HepG2 (cell line): ENCODE results near the gene GLUD1. TPM values are rescaled to one million over a fixed set of nuclear protein-coding genes. Genes with fewer than 3 reads are reported as not detected.
A peak's percentile ranks its signal among the peaks of the same experiment; 100 is the strongest.

Experiments used
- ETV6 ChIP-seq: sonication (generic); formaldehyde crosslinking; conservative IDR thresholded peaks from 2 replicates; pipeline ENCODE4 v1.4.0; 2020; ENCODE audit warnings: missing genetic modification reagents
- FOSL2 ChIP-seq: sonication (generic); formaldehyde crosslinking; IDR thresholded peaks from 2 replicates; pipeline ENCODE4 v1.4.0; 2020; ENCODE audit warnings: missing genetic modification reagents
- FOXJ3 ChIP-seq: sonication (generic); formaldehyde crosslinking; IDR thresholded peaks from 2 replicates; pipeline ENCODE4 v1.4.0; 2020; ENCODE audit warnings: missing genetic modification reagents, mild to moderate bottlenecking, borderline replicate concordance
- GZF1 ChIP-seq: sonication (generic); formaldehyde crosslinking; IDR thresholded peaks from 2 replicates; pipeline ENCODE4 v1.5.1; 2020; ENCODE audit warnings: mild to moderate bottlenecking, missing genetic modification reagents
- HOXA9 ChIP-seq: sonication (generic); formaldehyde crosslinking; IDR thresholded peaks from 2 replicates; pipeline ENCODE4 v1.8.1; 2022; ENCODE audit warnings: missing genetic modification reagents, mild to moderate bottlenecking, moderate library complexity, borderline replicate concordance
- IRX3 ChIP-seq: sonication (generic); formaldehyde crosslinking; IDR thresholded peaks from 2 replicates; pipeline ENCODE4 v1.8.1; 2023; ENCODE audit warnings: mild to moderate bottlenecking, low read depth, missing genetic modification reagents, borderline replicate concordance
- KLF13 ChIP-seq: sonication (generic); formaldehyde crosslinking; IDR thresholded peaks from 2 replicates; pipeline ENCODE4 v1.4.0; 2020; ENCODE audit warnings: mild to moderate bottlenecking, missing genetic modification reagents
- RBFOX2 ChIP-seq: fragments of 200-400 bp; formaldehyde crosslinking; IDR thresholded peaks from 2 replicates; pipeline ENCODE4 v1.6.1; 2017; ENCODE audit warnings: low read depth, mild to moderate bottlenecking, low read length
- ZBTB26 ChIP-seq: IDR thresholded peaks from 2 replicates; pipeline ENCODE4 v1.6.1; 2016; ENCODE audit warnings: missing compliant biosample characterization, missing genetic modification reagents, borderline replicate concordance
- ZBTB42 ChIP-seq: sonication (generic); formaldehyde crosslinking; IDR thresholded peaks from 2 replicates; pipeline ENCODE4 v1.5.0; 2020; ENCODE audit warnings: mild to moderate bottlenecking, missing genetic modification reagents
- ZNF407 ChIP-seq: sonication (generic); formaldehyde crosslinking; IDR thresholded peaks from one replicate; pipeline ENCODE4 v1.5.1; 2020; ENCODE audit warnings: mild to moderate bottlenecking, missing genetic modification reagents; ENCODE audit errors: not compliant biosample characterization
- ZNF580 ChIP-seq: IDR thresholded peaks from 2 replicates; pipeline ENCODE4 v1.6.1; 2016; ENCODE audit warnings: low read depth, borderline replicate concordance
- ZNF609 ChIP-seq: sonication (generic); formaldehyde crosslinking; IDR thresholded peaks from 2 replicates; pipeline ENCODE4 v1.4.0; 2020; ENCODE audit warnings: mild to moderate bottlenecking, missing genetic modification reagents, borderline replicate concordance
- polyA plus RNA-seq, 8 experiments: library from polyadenylated mRNA; depleted of rRNA in 3 of 8; stranded (reverse) in 7 of 8; unstranded in 1 of 8; fragments of >200 nt; fragmentation: Illumina TruSeq in 4 of 8; extraction: Trizol in 4 of 8; gene quantifications; 2 replicates each; pipeline versions ENCODE4 v1.2.1 to v1.2.3, GENCODE V29; 2011 to 2016; ENCODE audit warnings: low read depth in 4 of 8, missing spikeins in 1 of 8, mixed read lengths in 1 of 8; ENCODE audit not compliant: insufficient read depth in 1 of 8
- total RNA-seq, 5 experiments: library from RNA; depleted of rRNA; stranded (reverse); fragments of >200 nt; fragmentation: Illumina TruSeq; extraction: Trizol; gene quantifications; 2 replicates each; pipeline ENCODE4 v1.2.3, GENCODE V29; 2016; ENCODE audit warnings: low read depth in 1 of 5

Gene GLUD1
- total and polyA plus RNA-seq, 2 of the 13 experiments (the other 11 are each of a cell fraction or from before 2014, with no cell fraction given), result 301 to 798 TPM

- TF ChIP-seq ZNF407, result no peak
- no peak for TF ChIP-seq ZBTB42 (CRISPR knock-in tag)
- TF ChIP-seq GZF1 (CRISPR knock-in tag), result no peak
- peak; percentile 72; the same call in 1 of the 2 replicates for TF ChIP-seq RBFOX2
- TF ChIP-seq KLF13 (CRISPR knock-in tag), result no peak
- TF ChIP-seq IRX3 (CRISPR knock-in tag), result no peak
- TF ChIP-seq ZNF580 (CRISPR knock-in tag), result no peak
- no peak for TF ChIP-seq ZBTB26 (CRISPR knock-in tag)
- TF ChIP-seq FOXJ3 (CRISPR knock-in tag), result no peak; the same call in 1 of the 2 replicates
- no peak for TF ChIP-seq ETV6
- no peak for TF ChIP-seq HOXA9 (CRISPR knock-in tag)
- TF ChIP-seq FOSL2 (CRISPR knock-in tag), result 0 out of 2 replicates have a peak, but pooled peaks have one; percentile 12
- peak; percentile 67; the same call in 1 of the 2 replicates for TF ChIP-seq ZNF609
These were observed 1.6 kb downstream of the GLUD1 start (continued) for GRCh38 chr10:87092861-87093631.
